ENCODE measurements around the gene CDK15. TPM values are rescaled to one million over a fixed set of nuclear protein-coding genes. Genes with fewer than 3 reads are reported as not detected.

CDK15 gene
- total and polyA plus RNA-seq, 10 donors, result 0.02 to 0.64 (median 0.16) TPM; not detected in 6

DNA sequence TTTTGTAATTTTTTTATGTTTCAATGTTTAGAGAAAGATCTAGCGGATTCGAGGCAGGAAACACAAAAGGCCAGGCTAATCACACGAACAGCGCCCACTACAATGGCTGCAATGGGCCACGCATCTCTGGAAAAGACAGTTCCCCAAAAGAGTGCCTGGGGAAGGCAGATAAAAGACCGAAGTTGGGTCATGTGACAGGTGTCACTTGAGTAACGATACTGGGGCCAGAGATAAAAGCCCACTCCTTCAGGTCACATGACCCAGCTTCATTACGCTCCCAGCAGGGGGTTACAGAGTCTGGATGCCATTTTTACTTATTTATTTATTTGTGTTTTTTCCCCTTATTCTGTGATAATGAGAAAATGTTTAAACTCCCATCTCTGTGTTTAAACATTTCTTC, 95.4 kb downstream of the CDK15 start:
- DNase-seq, result no peak
- peaks cover 0 to 12% (median 0%) of the 10 kb centered on the region in 7 donors for H3K27me3 ChIP-seq (replicated peaks in 1 of 7)
- H3K36me3 ChIP-seq, result no peaks in the 10 kb centered on the region
- H3K4me1 ChIP-seq, result no peaks in the 10 kb centered on the region
- no peaks in the 10 kb centered on the region for H3K9me3 ChIP-seq
- peak overlapping the region in 1 of 8 donors; percentile 41 for H3K4me3 ChIP-seq
- intact Hi-C loops (cut with DNase I; ENCODE audit: low total_unique reads), result no loop called here
- H3K27ac ChIP-seq, result no peak overlapping the region
- no peak for TF ChIP-seq POLR2A (IDR thresholded peaks at IDR 0.05)
- WGBS, 5 donors, result 14 to 58% (median 41%) methylated on average over 8 of the region's 8 CpGs

- Histone ChIP-seq H3K4me3 (no peak overlapping the region), H3K9me3 (no peaks in the 10 kb centered on the region), H3K4me1 (peaks cover 0 to 4% (median 3%) of the 10 kb centered on the region in 6 donors), H3K36me3 (no peaks in the 10 kb centered on the region), H3K27me3 (replicated peaks in 1 of 7) (peaks cover 0 to 8% (median 0%) of the 10 kb centered on the region in 7 donors), H3K27ac (no peak overlapping the region)
- DNase-seq, result no peak
- 47 to 75% (median 55%) methylated on average over 5 of the region's 5 CpGs for WGBS, 5 donors
- intact Hi-C loops (cut with DNase I; ENCODE audit: low total_unique reads), result no loop called here
- no peak for TF ChIP-seq POLR2A (IDR thresholded peaks at IDR 0.05)
- TF ChIP-seq CTCF (IDR thresholded peaks at IDR 0.05 in 8 of 11, conservative IDR thresholded peaks at IDR 0.05 in 3 of 11), result no peak
Observed at GRCh38 chr2:201904538-201905420, 98.4 kb downstream of the CDK15 start.

- Histone ChIP-seq H3K4me1 (peaks cover 0 to 10% (median 6%) of the 10 kb centered on the region in 6 donors), H3K9me3 (no peaks in the 10 kb centered on the region), H3K4me3 (no peak overlapping the region), H3K36me3 (no peaks in the 10 kb centered on the region), H3K27me3 (replicated peaks in 1 of 7) (peaks cover 0 to 8% (median 0%) of the 10 kb centered on the region in 7 donors), H3K27ac (no peak overlapping the region)
- 61 to 72% (median 64%) methylated on average over 10 of the region's 10 CpGs for WGBS, 5 donors
- no peak for DNase-seq
- TF ChIP-seq POLR2A (IDR thresholded peaks at IDR 0.05) (no peak), POLR2AphosphoS5 (IDR thresholded peaks at IDR 0.05) (no peak), CTCF (IDR thresholded peaks at IDR 0.05 in 8 of 11, conservative IDR thresholded peaks at IDR 0.05 in 3 of 11) (no peak)
- intact Hi-C loops (cut with DNase I; ENCODE audit: low total_unique reads), result no loop called here
Observed at GRCh38 chr2:201906777-201907562, 100.6 kb downstream of the CDK15 start.

DNA sequence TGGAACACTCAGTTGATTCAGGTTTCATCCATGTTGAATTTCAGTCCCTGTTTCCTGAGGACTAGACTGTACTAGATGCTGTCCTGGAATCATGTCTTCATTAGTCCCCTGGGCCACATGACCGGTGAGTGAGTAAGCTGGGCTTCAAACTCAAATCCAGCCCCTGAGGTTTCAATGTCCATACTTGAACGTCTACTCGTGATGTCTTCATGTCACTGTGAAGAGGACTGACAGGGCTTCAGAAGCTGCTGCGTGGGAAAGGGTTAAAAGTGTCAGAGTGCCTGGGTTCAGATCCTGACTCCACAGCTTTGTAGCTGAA, 101.2 kb downstream of the CDK15 start:
- H3K27me3 ChIP-seq (replicated peaks in 1 of 7), result peaks cover 0 to 8% (median 0%) of the 10 kb centered on the region in 7 donors
- intact Hi-C loops (cut with DNase I; ENCODE audit: low total_unique reads), result no loop called here
- 87 to 97% (median 91%) methylated on average over 4 of the region's 4 CpGs for WGBS, 5 donors
- no peak for TF ChIP-seq POLR2AphosphoS5 (IDR thresholded peaks at IDR 0.05)
- TF ChIP-seq CTCF (IDR thresholded peaks at IDR 0.05 in 8 of 11, conservative IDR thresholded peaks at IDR 0.05 in 3 of 11), result no peak
- no peak for TF ChIP-seq POLR2A (IDR thresholded peaks at IDR 0.05)
- no peak for DNase-seq
- H3K9me3 ChIP-seq, result no peaks in the 10 kb centered on the region
- H3K36me3 ChIP-seq, result no peaks in the 10 kb centered on the region
- peaks cover 0 to 10% (median 6%) of the 10 kb centered on the region in 6 donors for H3K4me1 ChIP-seq
- H3K4me3 ChIP-seq, result no peak overlapping the region
- no peak overlapping the region for H3K27ac ChIP-seq
